GM12878 (cell line): Measurements from ENCODE around the gene CKAP2. TPM values are rescaled to one million over a fixed set of nuclear protein-coding genes. Genes with fewer than 3 reads are reported as not detected.

Experiments
- ATAC-seq: fragments of 200-7000 bp; cut with Tn5 transposase; 3 replicates; pipeline ENCODE4 v1.9.1; 2020; ENCODE audit warnings: mild to moderate bottlenecking, moderate library complexity
- BruUV-seq: library from RNA; stranded (reverse); fragments of 400-500 nt; replicated peaks from 2 replicates; lab custom pipeline; 2021; lab: Mats Ljungman, UMichigan
- CTCF ChIA-PET: fragments of 300-600 bp; sonication (Branson Sonifier 250); formaldehyde crosslinking; extraction: SDS; loops from one replicate; lab custom pipeline; 2021; ENCODE audit warnings: inconsistent platforms; lab: Yijun Ruan, JAX
- POLR2A ChIA-PET: fragments of 350-600 bp; formaldehyde crosslinking; extraction: SDS; loops from one replicate; lab custom pipeline; 2021; ENCODE audit warnings: inconsistent platforms; lab: Charles Lee
- RAD21 ChIA-PET: fragments of 300-600 bp; sonication (Branson Sonifier 250); formaldehyde crosslinking; loops from one replicate; lab custom pipeline; 2023; ENCODE audit warnings: antibody characterized with exemption; ENCODE audit not compliant: unreplicated experiment; lab: Charles Lee
- SMC1A ChIA-PET: fragments of 300-600 bp; sonication (Branson Sonifier 250); formaldehyde crosslinking; loops from one replicate; lab custom pipeline; 2023; ENCODE audit not compliant: unreplicated experiment, uncharacterized antibody; lab: Charles Lee
- DNase-seq: peaks from one replicate; pipeline ENCODE4 v3.0.0-alpha.2; 2011; ENCODE audit warnings: low read depth, low spot score
- FAIRE-seq: peaks from 3 replicates; lab custom pipeline; 2011; peaks lifted over from hg19 to GRCh38; lab: Jason Lieb, UNC
- H2AFZ ChIP-seq: 2 replicates; pipeline ENCODE4 v1.6.0; 2011; ENCODE audit warnings: low read depth, low read length, control low read depth; ENCODE audit not compliant: control insufficient read depth
- H3K27ac ChIP-seq: 2 replicates; pipeline ENCODE4 v1.5.1; 2011; ENCODE audit warnings: control low read depth; ENCODE audit not compliant: control insufficient read depth, insufficient read depth
- H3K27me3 ChIP-seq, 2 experiments: replicated peaks in 1 of 2; 2 replicates each; pipeline versions ENCODE4 v1.6.0 to v1.6.1; 2011; ENCODE audit warnings: low read length in 1 of 2; ENCODE audit not compliant: control insufficient read depth in 2 of 2, insufficient read depth in 2 of 2
- H3K36me3 ChIP-seq, 2 experiments: 2 replicates each; pipeline ENCODE4 v1.5.1; 2011; ENCODE audit warnings: low read length in 1 of 2; ENCODE audit not compliant: control insufficient read depth in 2 of 2, insufficient read depth in 2 of 2
- H3K4me1 ChIP-seq: 2 replicates; pipeline ENCODE4 v1.6.1; 2011; ENCODE audit warnings: mild to moderate bottlenecking, low read length, moderate library complexity, mixed read lengths; ENCODE audit not compliant: control insufficient read depth, insufficient read depth
- H3K4me2 ChIP-seq: 2 replicates; pipeline ENCODE4 v1.6.0; 2011; ENCODE audit warnings: control low read depth; ENCODE audit not compliant: control insufficient read depth, insufficient read depth
- H3K4me3 ChIP-seq: fragments of 200-600 bp; sonication (generic); 2 replicates; pipeline ENCODE4 v1.5.1; 2016
- H3K79me2 ChIP-seq: 2 replicates; pipeline ENCODE4 v1.6.0; 2011; ENCODE audit warnings: low read length; ENCODE audit not compliant: control insufficient read depth, insufficient read depth
- H3K9ac ChIP-seq: 2 replicates; pipeline ENCODE4 v1.8.0; 2011; ENCODE audit warnings: low read length, control low read depth, mixed read lengths; ENCODE audit not compliant: control insufficient read depth, insufficient read depth
- H3K9me3 ChIP-seq: replicated peaks from 3 replicates; pipeline ENCODE4 v1.5.1; 2011; ENCODE audit warnings: mild to moderate bottlenecking, low read length; ENCODE audit not compliant: control insufficient read depth, insufficient read depth
- H4K20me1 ChIP-seq: 2 replicates; pipeline ENCODE4 v1.6.0; 2011; ENCODE audit not compliant: control insufficient read depth, insufficient read depth
- BHLHE40 ChIP-seq, 2 experiments: fragments of 450-650 bp in 1 of 2; IDR thresholded peaks; 2 replicates each; pipeline ENCODE4 v1.6.1; 2011 to 2017; ENCODE audit warnings: low read depth in 2 of 2, borderline replicate concordance in 1 of 2, improper control_type of control experiment in 1 of 2, low read length in 1 of 2, mild to moderate bottlenecking in 1 of 2
- BMI1 ChIP-seq: fragments of 450-650 bp; IDR thresholded peaks from 2 replicates; pipeline ENCODE4 v1.6.1; 2016; ENCODE audit warnings: mild to moderate bottlenecking, moderate library complexity, borderline replicate concordance
- HCFC1 ChIP-seq: fragments of 150-350 bp; IDR thresholded peaks from 2 replicates; pipeline ENCODE4 v1.6.1; 2014; ENCODE audit warnings: low read length
- JUNB ChIP-seq: IDR thresholded peaks from 2 replicates; pipeline ENCODE4 v1.6.1; 2016; ENCODE audit warnings: antibody characterized with exemption, mild to moderate bottlenecking
- MXI1 ChIP-seq: fragments of 150-350 bp; IDR thresholded peaks from 2 replicates; pipeline ENCODE4 v1.6.1; 2011; ENCODE audit warnings: low read depth, mild to moderate bottlenecking, inconsistent platforms, low read length, improper control_type of control experiment
- NFYA ChIP-seq: IDR thresholded peaks from 2 replicates; pipeline ENCODE4 v1.6.1; 2011; ENCODE audit warnings: low read depth, mild to moderate bottlenecking, low read length, improper control_type of control experiment, borderline replicate concordance
- POLR2AphosphoS2 ChIP-seq: IDR thresholded peaks from 2 replicates; pipeline ENCODE4 v1.6.1; 2011; ENCODE audit warnings: low read depth, mild to moderate bottlenecking, low read length, improper control_type of control experiment, moderate library complexity
- POLR2AphosphoS5 ChIP-seq: IDR thresholded peaks from 2 replicates; pipeline ENCODE4 v1.6.1; 2011; ENCODE audit warnings: mild to moderate bottlenecking, low read length, inconsistent platforms
- POU2F2 ChIP-seq: IDR thresholded peaks from 3 replicates; pipeline ENCODE4 v1.6.1; 2011; ENCODE audit warnings: low read depth, mild to moderate bottlenecking, low read length, borderline replicate concordance
- RAD21 ChIP-seq: IDR thresholded peaks from 2 replicates; pipeline ENCODE4 v1.6.1; 2011; ENCODE audit warnings: mild to moderate bottlenecking, low read depth, low read length, moderate library complexity; ENCODE audit not compliant: insufficient read depth
- RUNX3 ChIP-seq: IDR thresholded peaks from 2 replicates; pipeline ENCODE4 v1.6.1; 2012; ENCODE audit warnings: low read length, inconsistent platforms
- SMAD1 ChIP-seq: fragments of 450-650 bp; IDR thresholded peaks from 2 replicates; pipeline ENCODE4 v1.6.1; 2018; ENCODE audit warnings: mild to moderate bottlenecking, low read depth; ENCODE audit not compliant: partially characterized antibody
- USF2 ChIP-seq: IDR thresholded peaks from 2 replicates; pipeline ENCODE4 v1.6.1; 2011; ENCODE audit warnings: low read depth, low read length, improper control_type of control experiment, borderline replicate concordance
- ZBTB4 ChIP-seq: fragments of 450-650 bp; formaldehyde crosslinking; IDR thresholded peaks from 2 replicates; pipeline ENCODE4 v1.4.0; 2022; ENCODE audit warnings: mild to moderate bottlenecking, moderate library complexity
- ZBTB40 ChIP-seq: fragments of 450-650 bp; IDR thresholded peaks from 2 replicates; pipeline ENCODE4 v1.6.1; 2016; ENCODE audit warnings: mild to moderate bottlenecking, moderate library complexity, borderline replicate concordance
- ZNF217 ChIP-seq: fragments of 450-650 bp; IDR thresholded peaks from 2 replicates; pipeline ENCODE4 v1.6.1; 2017; ENCODE audit warnings: antibody characterized with exemption, mild to moderate bottlenecking
- WGBS: methylation state at CpG from one replicate; pipeline ENCODE4 v1.1.6; 2016; ENCODE audit warnings: low lambda C conversion rate; ENCODE audit not compliant: insufficient replicate concordance, insufficient coverage; ENCODE audit errors: missing lambda C conversion rate; 5-methylcytosine and 5-hydroxymethylcytosine counted together
- in situ Hi-C: fragments of 300-500 bp; cut with MboI; formaldehyde crosslinking; loops from 9 replicates; pipeline ENCODE4 v1.14.3; 2018; ENCODE audit warnings: mixed read lengths
- intact Hi-C: fragments of 100-400 bp; cut with micrococcal nuclease; formaldehyde crosslinking; loops from one replicate; pipeline ENCODE4 v1.14.2; 2022; ENCODE audit not compliant: unreplicated experiment
- polyA plus RNA-seq, 11 experiments: library from polyadenylated mRNA; depleted of rRNA in 4 of 11; unstranded in 6 of 11; stranded (reverse) in 5 of 11; fragments of >200 nt; fragmentation: Nextera tagmentation in 4 of 11; fragmentation: Illumina TruSeq in 1 of 11; extraction: Ambion mirVana in 4 of 11; extraction: Trizol in 1 of 11; gene quantifications; 1 replicate in 1 of 11; 2 replicates in 10 of 11; pipeline versions ENCODE4 v1.2.1 to v1.2.3, GENCODE V29; 2011 to 2016; ENCODE audit warnings: inconsistent platforms in 2 of 11, missing spikeins in 2 of 11, low read depth in 1 of 11
- total RNA-seq, 4 experiments: library from RNA; depleted of rRNA in 3 of 4; stranded (reverse); fragments of >200 nt in 3 of 4; fragmentation: Illumina TruSeq in 1 of 4; extraction: Trizol in 1 of 4; gene quantifications; 2 replicates each; pipeline versions ENCODE4 v1.2.1 to v1.2.3, GENCODE V29; 2013 to 2021

Gene CKAP2
- total and polyA plus RNA-seq, 10 of the 15 experiments (the other 5 are each of a cell fraction or from before 2014, with no cell fraction given) = 20.9 to 62.3 (median 37.5) TPM

- Histone ChIP-seq H3K27me3 (no peaks in the 10 kb centered on the region), H3K36me3 (no peaks in the 10 kb centered on the region; a peak in 2 of 4 replicates), H3K4me3 (peak overlapping the region; percentile 86), H3K27ac (peak overlapping the region; percentile 91), H4K20me1 (no peaks in the 10 kb centered on the region), H3K79me2 (peaks cover 35% of the 10 kb centered on the region), H3K9me3 (no peaks in the 10 kb centered on the region), H2AFZ (peak overlapping the region; percentile 92), H3K9ac (peak overlapping the region; percentile 82), H3K4me1 (peaks cover 4% of the 10 kb centered on the region; the same call in 1 of the 2 replicates), H3K4me2 (peak overlapping the region; percentile 53)
- ATAC-seq = peak; percentile 48
- BruUV-seq = no TSS peak
- peak; percentile 69 for DNase-seq
- FAIRE-seq = no peak
- intact Hi-C loops = loop anchor here (5.0 to 10.0 kb wide), 4 partner anchors 198 to 640 kb away; partner anchors contain the start of genes ALG11, ATP7B and SUGT1
- in situ Hi-C loops = loop anchor here (10.0 kb wide), 2 partner anchors 200 to 440 kb away; partner anchors contain the start of genes ALG11, ATP7B and SUGT1
- ChIA-PET CTCF (interaction anchor here (1.6 kb wide), 1 partner anchor 8 kb away, joined by 3 read pairs; no protein-coding TSS in a partner anchor), POLR2A (no interaction called here), RAD21 (no interaction called here), SMC1A (no interaction called here)
- under 1% methylated on average over 8 of the region's 8 CpGs for WGBS
- TF ChIP-seq USF2 = no peak; the same call in 1 of the 2 replicates
- TF ChIP-seq POLR2AphosphoS2 = no peak; the same call in none of the 2 replicates
- peak; percentile 47; the same call in 1 of the 2 replicates for TF ChIP-seq MXI1
- TF ChIP-seq SMAD1 = no peak
- no peak for TF ChIP-seq ZBTB4 (CRISPR knock-in tag)
- TF ChIP-seq JUNB = no peak
- peak; percentile 85 for TF ChIP-seq RUNX3
- no peak for TF ChIP-seq HCFC1
- TF ChIP-seq ZBTB40 = no peak
- TF ChIP-seq BHLHE40 (IDR thresholded peaks at IDR 0.05; ENCODE audit: borderline replicate concordance in 1 of 2, low read depth in 2 of 2, low read length in 1 of 2) = peak; percentile 33 to 34; a peak in 1 of 4 replicates
- no peak for TF ChIP-seq ZNF217
- peak; percentile 30; the same call in 1 of the 3 replicates for TF ChIP-seq POU2F2
- no peak for TF ChIP-seq RAD21
- no peak; the same call in 1 of the 2 replicates for TF ChIP-seq BMI1
- TF ChIP-seq NFYA = no peak
- no peak; the same call in 1 of the 2 replicates for TF ChIP-seq POLR2AphosphoS5
These were observed 839 bp upstream of the CKAP2 start for GRCh38 chr13:52454459-52454819.
